ENCODE data around the gene STK39.

DNA sequence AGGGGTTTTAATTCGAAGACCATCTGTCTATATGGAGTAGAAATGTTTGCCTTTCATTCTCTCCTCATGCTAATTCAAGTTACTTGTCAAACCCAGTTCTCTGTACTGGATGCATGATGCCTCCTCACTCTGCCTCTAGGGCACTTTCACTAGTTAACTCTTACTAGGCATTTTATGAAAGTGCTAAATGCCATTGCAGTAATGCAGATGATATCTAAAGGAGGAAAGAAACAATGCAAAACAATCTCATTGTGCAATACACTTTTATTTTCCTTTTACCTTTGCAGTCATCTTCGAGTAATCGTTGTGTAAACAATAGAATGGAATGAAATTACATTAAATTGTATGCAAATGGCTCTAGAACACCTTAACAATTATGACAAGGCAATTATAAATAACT is 293.6 kb downstream of the STK39 start:
- TF ChIP-seq, protein P1, sequence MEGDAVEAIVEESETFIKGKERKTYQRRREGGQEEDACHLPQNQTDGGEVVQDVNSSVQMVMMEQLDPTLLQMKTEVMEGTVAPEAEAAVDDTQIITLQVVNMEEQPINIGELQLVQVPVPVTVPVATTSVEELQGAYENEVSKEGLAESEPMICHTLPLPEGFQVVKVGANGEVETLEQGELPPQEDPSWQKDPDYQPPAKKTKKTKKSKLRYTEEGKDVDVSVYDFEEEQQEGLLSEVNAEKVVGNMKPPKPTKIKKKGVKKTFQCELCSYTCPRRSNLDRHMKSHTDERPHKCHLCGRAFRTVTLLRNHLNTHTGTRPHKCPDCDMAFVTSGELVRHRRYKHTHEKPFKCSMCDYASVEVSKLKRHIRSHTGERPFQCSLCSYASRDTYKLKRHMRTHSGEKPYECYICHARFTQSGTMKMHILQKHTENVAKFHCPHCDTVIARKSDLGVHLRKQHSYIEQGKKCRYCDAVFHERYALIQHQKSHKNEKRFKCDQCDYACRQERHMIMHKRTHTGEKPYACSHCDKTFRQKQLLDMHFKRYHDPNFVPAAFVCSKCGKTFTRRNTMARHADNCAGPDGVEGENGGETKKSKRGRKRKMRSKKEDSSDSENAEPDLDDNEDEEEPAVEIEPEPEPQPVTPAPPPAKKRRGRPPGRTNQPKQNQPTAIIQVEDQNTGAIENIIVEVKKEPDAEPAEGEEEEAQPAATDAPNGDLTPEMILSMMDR (optimal IDR thresholded peaks at IDR 0.05 in 1 of 3, IDR thresholded peaks at IDR 0.05 in 1 of 3, conservative IDR thresholded peaks at IDR 0.05 in 1 of 3; ENCODE audit: extremely low read depth in 1 of 3, insufficient read depth in 2 of 3, low read length in 3 of 3): no peak
- TF ChIP-seq EZH2 (IDR thresholded peaks at IDR 0.05; ENCODE audit: low read length): no peak
